Ishikawa (cell line): ENCODE measurements around the gene NCK2.

Experiments used
- EP300 ChIP-seq: IDR thresholded peaks from 2 replicates; pipeline ENCODE4 v1.6.1; 2012; ENCODE audit warnings: borderline replicate concordance
- ZBTB7A ChIP-seq: IDR thresholded peaks from 2 replicates; pipeline ENCODE4 v1.6.1; 2012; ENCODE audit warnings: low read depth

- no peak for TF ChIP-seq EP300
- TF ChIP-seq ZBTB7A = no peak
Measured at GRCh38 chr2:105858868-105859693, 114.4 kb downstream of the NCK2 start.
